GM19455 (cell line): ENCODE measurements around the gene MESP2.

Experiments used
- ATAC-seq: cut with Tn5 transposase; IDR thresholded peaks from one replicate; pipeline ENCODE4 v1.9.1; 2021; ENCODE audit not compliant: unreplicated experiment

MESP2 gene, protein sequence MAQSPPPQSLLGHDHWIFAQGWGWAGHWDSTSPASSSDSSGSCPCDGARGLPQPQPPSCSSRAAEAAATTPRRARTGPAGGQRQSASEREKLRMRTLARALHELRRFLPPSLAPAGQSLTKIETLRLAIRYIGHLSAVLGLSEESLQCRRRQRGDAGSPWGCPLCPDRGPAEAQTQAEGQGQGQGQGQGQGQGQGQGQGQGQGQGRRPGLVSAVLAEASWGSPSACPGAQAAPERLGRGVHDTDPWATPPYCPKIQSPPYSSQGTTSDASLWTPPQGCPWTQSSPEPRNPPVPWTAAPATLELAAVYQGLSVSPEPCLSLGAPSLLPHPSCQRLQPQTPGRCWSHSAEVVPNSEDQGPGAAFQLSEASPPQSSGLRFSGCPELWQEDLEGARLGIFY

GRCh38 chr15:89776274-89777072, at the start of gene MESP2:
TSS of gene MESP2 (plus strand) at chr15:89776332. CDS start at chr15:89776358, 26 bp downstream.
- ATAC-seq: peak; percentile 60

- ATAC-seq: no peak
These were observed 47.9 kb upstream of the MESP2 start for GRCh38 chr15:89728254-89728653.

GRCh38 chr15:89731275-89731674, 44.9 kb upstream of the MESP2 start:
- ATAC-seq: no peak

- no peak for ATAC-seq
These were observed 43.5 kb upstream of the MESP2 start for GRCh38 chr15:89732451-89733172.

DNA sequence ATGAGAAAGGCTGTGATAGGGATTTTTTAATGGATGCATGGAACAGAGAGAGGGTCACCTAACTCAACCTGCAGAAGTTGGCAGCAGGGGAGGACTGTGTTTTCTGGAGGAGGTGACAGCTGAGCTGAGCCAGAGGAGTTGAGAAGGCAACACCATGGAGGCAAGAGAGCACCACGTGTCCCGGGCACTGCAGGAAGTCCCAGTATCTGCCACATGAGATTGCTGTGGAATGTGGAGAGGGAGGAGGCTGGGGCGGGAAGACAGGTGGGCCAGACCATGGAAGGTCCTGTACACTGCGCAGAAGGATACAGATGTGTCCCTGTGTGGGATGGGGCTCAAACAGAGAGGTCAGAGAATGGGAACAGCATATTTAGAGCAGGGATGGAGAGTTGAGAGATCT, 40.4 kb upstream of the MESP2 start:
- no peak for ATAC-seq

DNA sequence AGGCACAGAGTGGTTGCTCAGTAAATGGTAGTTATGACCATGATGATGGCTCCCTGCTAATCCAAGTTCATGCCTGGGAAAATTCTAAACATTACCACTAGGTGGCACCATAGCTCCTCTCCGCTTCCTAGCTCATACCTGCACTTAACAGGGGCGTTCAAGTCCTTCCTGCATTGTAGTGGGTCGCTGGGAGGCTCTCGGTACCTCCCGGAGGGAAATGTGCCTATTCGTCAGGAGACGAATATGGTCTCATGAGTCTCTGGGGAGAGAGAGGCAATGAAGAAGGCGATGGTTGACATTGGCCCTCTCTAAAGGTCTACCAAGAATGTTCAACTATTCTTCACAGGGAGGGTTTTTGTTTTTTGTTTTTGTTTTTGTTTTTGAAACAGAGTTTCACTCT, 36.0 kb upstream of the MESP2 start:
- ATAC-seq: no peak

- ATAC-seq: no peak
These were observed 33.1 kb upstream of the MESP2 start for GRCh38 chr15:89743011-89743410.

DNA sequence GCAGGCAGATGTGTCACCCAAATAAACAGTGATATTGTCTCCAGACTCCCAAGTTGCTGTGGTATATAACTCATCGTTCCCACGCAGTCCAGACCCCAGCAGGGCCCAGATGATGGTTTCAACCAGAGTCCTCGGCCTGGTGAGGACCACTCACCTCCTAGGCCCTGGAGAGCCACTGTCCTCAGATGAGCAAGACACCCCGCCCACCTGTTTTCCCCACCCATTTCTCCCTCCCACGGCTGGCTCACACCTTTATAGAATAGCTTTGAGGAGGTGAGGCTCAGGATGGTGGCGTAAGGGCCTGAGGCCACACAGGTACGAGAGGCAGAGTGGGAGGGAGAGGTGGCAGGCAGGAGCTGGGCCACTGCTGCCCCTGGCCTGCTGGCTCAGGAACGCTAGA, 32.5 kb upstream of the MESP2 start:
- no peak for ATAC-seq

DNA sequence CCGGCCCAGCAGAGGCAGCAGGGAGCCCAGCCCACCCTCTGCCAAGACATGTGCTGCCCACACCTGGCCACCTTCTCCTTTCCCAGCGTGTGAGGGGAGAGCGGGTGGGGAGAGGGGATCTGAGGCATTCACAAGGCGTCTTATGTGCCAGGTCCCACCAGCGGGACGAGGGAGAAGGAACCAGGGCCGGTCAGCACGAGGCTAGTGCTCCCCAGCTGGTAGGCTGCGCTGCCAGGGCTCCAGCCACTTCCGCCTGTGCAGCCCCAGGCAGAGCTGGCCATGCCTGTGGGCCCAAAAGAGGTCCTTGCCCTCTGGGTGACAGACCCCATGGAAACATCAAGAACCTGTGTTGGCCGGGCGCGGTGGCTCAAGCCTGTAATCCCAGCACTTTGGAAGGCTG, 31.0 kb upstream of the MESP2 start:
- ATAC-seq: no peak

- no peak for ATAC-seq
These were observed 30.4 kb upstream of the MESP2 start for GRCh38 chr15:89745768-89746167.

DNA sequence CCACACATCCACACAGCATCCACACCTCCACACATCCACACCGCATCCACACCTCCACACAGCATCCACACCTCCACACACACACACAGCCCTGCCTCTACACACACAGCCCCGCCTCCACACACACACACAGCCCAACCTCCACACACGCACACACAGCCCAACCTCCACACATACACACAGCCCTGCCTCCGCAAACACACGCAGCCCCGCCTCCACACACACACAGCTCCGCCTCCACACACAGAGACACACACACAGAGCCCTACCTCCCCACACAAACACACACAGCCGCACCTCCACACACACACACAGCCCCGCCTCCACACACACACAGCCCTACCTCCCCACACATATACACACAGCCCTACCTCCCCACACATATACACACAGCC, 29.7 kb upstream of the MESP2 start:
- ATAC-seq: no peak

DNA sequence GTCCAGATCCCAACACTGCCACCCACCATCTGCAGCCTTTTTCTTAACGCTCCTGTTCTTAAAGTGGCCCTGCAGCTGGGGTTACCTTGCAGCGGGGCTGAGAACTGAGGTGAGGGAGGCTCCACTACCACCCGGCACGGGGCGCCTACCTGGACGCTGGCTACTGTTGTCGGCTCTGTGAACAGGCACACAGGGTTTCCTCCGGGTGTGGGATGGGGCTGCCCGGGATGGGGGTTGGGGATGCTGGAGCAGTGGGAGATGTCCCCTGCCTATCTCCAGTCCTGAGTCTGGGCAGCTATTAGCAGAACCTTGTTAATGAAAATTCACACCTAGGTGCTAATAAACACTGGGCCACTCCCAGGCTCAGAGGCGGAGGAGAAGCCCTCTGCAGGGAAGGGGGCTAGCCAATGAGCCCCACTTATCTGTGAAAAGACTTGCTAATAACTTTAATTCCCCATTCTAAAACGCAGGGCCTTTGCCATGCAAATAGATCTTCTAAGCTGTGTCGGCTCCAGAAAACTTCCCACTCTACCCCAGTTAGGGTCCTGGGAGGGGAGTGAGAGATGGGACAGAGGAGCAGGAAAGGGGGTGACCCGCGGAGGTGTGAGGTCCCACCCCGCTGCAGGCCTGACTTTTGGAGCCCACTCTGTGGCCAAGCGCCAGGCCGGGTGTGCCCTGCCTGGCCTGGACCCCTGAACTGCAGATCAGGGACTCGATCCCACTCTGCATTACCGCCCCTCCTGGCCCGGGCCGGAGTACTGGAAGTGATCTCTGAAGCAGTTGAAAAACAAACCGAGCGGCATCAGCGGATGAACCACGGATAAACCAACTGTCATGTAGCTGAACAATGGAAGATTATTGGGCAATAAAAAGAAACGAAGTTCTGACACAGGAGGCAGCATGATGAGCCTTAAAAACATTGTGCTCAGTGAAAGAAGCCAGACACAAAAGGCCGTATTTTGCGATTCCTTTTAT, 28.1 kb upstream of the MESP2 start:
- no peak for ATAC-seq

DNA sequence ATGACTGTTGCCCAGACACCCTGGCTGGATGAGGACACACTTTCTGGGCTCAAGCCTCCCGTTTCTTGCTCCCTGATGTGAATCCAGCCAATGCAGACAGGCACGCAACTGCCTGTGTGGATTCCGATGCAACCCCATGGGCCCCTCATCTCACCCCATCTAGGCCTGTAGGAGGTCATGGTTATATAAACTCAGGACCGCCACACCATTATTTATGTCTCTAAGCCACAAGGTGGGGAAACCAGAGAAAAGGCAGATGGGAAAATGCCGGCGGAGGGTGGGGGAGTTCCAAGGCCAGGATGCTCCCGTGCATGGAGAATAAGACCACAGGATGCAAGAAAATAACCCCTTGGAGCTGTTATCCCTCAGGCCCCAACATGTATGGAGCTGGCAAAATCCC, 27.1 kb upstream of the MESP2 start:
- ATAC-seq: no peak

GRCh38 chr15:89749526-89749925, 26.6 kb upstream of the MESP2 start:
- no peak for ATAC-seq

DNA sequence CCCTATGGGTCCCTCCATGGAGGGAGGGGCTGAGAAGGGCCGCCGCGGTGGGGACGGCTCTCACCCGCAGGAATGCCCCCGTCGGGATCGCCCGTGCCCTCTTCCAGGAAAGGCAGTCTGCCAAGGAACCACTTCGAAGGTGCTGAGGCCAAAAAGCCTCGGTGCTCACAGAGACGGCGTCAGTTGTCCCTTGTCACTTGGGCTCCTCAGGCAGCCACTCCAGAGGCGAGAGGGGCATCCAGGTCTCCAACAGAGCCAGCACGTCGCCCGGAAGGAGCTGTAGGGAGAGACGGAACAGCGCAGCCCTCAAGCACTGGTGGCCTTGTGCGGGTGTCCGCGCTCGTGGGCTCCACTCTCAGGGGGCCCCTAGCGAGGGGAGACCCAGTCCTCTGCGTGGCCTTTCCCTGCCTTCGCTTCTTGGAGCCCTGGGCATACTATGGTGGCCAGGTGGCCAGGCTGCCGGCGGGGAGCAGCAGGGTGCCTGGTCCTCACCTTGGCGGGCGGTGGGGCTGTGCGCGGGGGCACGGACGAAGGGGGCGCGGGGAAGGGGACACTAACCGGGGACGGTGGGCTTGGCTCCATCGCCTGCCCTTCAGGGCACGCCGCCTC, 26.1 kb upstream of the MESP2 start:
- ATAC-seq: no peak

- peak; percentile 92 for ATAC-seq
These were observed 25.3 kb upstream of the MESP2 start, which contains the start of gene MESP1 for GRCh38 chr15:89750560-89751542. TSS of gene MESP1 (minus strand) at chr15:89751249. CDS start at chr15:89751231, 18 bp downstream.

GRCh38 chr15:89751748-89752147, 24.4 kb upstream of the MESP2 start:
- ATAC-seq: no peak

GRCh38 chr15:89753855-89754254, 22.3 kb upstream of the MESP2 start:
- ATAC-seq: no peak
